K562 (cell line): ENCODE data around the gene NPDC1. TPM values are rescaled to one million over a fixed set of nuclear protein-coding genes. Genes with fewer than 3 reads are reported as not detected.
A peak's percentile ranks its signal among the peaks of the same experiment; 100 is the strongest.

Source experiments
- ATF1 ChIP-seq, 2 experiments: fragments of 450-650 bp in 1 of 2; IDR thresholded peaks; 2 replicates each; pipeline ENCODE4 v1.6.1; 2016; ENCODE audit warnings: missing compliant biosample characterization in 1 of 2, missing genetic modification characterization in 1 of 2
- CCAR2 ChIP-seq: fragments of 200-400 bp; formaldehyde crosslinking; IDR thresholded peaks from 2 replicates; pipeline ENCODE4 v1.6.1; 2017; ENCODE audit warnings: mild to moderate bottlenecking, low read depth, low read length
- ETV5 ChIP-seq: sonication (generic); formaldehyde crosslinking; IDR thresholded peaks from 2 replicates; pipeline ENCODE4 v1.4.0; 2020; ENCODE audit warnings: low read depth, mild to moderate bottlenecking, missing genetic modification reagents
- FOXP1 ChIP-seq: sonication (generic); formaldehyde crosslinking; IDR thresholded peaks from 2 replicates; pipeline ENCODE4 v1.8.0; 2022; ENCODE audit warnings: mild to moderate bottlenecking, missing genetic modification reagents
- HDAC2 ChIP-seq: fragments of 450-650 bp; IDR thresholded peaks from 2 replicates; pipeline ENCODE4 v1.6.1; 2016; ENCODE audit warnings: mild to moderate bottlenecking
- ILK ChIP-seq: fragments of 450-650 bp; IDR thresholded peaks from 2 replicates; pipeline ENCODE4 v1.6.1; 2016; ENCODE audit warnings: missing genetic modification characterization, low read depth, mild to moderate bottlenecking, missing compliant biosample characterization, moderate library complexity, borderline replicate concordance
- MEIS2 ChIP-seq: fragments of 450-650 bp; IDR thresholded peaks from 2 replicates; pipeline ENCODE4 v1.6.1; 2014; ENCODE audit warnings: mild to moderate bottlenecking; ENCODE audit not compliant: partially characterized antibody
- OTX1 ChIP-seq: fragments of 450-650 bp; formaldehyde crosslinking; IDR thresholded peaks from 2 replicates; pipeline ENCODE4 v1.4.0; 2022; ENCODE audit warnings: mild to moderate bottlenecking
- PHF21A ChIP-seq: fragments of 450-650 bp; IDR thresholded peaks from 2 replicates; pipeline ENCODE4 v1.6.1; 2017; ENCODE audit warnings: low read depth, borderline replicate concordance
- SPI1 ChIP-seq: IDR thresholded peaks from 2 replicates; pipeline ENCODE4 v1.6.1; 2011; ENCODE audit warnings: low read depth, low read length, control low read depth, borderline replicate concordance
- ZNF445 ChIP-seq: fragments of 250-450 bp; sonication (Bioruptor Pico); IDR thresholded peaks from 2 replicates; pipeline ENCODE4 v1.4.0; 2020; ENCODE audit warnings: low read depth, mild to moderate bottlenecking, moderate library complexity
- polyA plus RNA-seq, 8 experiments: library from polyadenylated mRNA; depleted of rRNA in 4 of 8; stranded (reverse) in 5 of 8; unstranded in 3 of 8; fragments of >200 nt; fragmentation: Nextera tagmentation in 2 of 8; fragmentation: Illumina TruSeq in 1 of 8; extraction: Ambion mirVana in 2 of 8; extraction: Trizol in 1 of 8; gene quantifications; 2 replicates each; pipeline versions ENCODE4 v1.2.1 to v1.2.3, GENCODE V29; 2011 to 2014; ENCODE audit warnings: inconsistent platforms in 1 of 8, missing spikeins in 1 of 8
- total RNA-seq, 7 experiments: library from RNA; depleted of rRNA in 6 of 7; stranded (reverse); fragments of >200 nt in 6 of 7; fragmentation: Illumina TruSeq in 2 of 7; extraction: Trizol in 2 of 7; gene quantifications; 2 replicates each; pipeline versions ENCODE4 v1.2.1 to v1.2.3, GENCODE V29; 2011 to 2021; ENCODE audit warnings: low replicate concordance in 1 of 7
- TF ChIP-seq, protein P1 (sequence below): fragments of 450-650 bp; IDR thresholded peaks from 2 replicates; pipeline ENCODE4 v1.6.1; 2016; ENCODE audit warnings: mild to moderate bottlenecking, moderate library complexity
- TF ChIP-seq, protein P2 (sequence below): fragments of 450-650 bp; formaldehyde crosslinking; IDR thresholded peaks from 2 replicates; pipeline ENCODE4 v1.4.0; 2020; ENCODE audit warnings: mild to moderate bottlenecking
- TF ChIP-seq, protein P3 (sequence below): sonication (generic); formaldehyde crosslinking; IDR thresholded peaks from 2 replicates; pipeline ENCODE4 v1.8.0; 2022; ENCODE audit warnings: mild to moderate bottlenecking, missing genetic modification reagents

NPDC1 gene
- total and polyA plus RNA-seq, 9 of the 15 experiments (the other 6 are each of a cell fraction or from before 2014, with no cell fraction given), result 0.06 to 2.1 (median 0.53) TPM; not detected in 3

DNA sequence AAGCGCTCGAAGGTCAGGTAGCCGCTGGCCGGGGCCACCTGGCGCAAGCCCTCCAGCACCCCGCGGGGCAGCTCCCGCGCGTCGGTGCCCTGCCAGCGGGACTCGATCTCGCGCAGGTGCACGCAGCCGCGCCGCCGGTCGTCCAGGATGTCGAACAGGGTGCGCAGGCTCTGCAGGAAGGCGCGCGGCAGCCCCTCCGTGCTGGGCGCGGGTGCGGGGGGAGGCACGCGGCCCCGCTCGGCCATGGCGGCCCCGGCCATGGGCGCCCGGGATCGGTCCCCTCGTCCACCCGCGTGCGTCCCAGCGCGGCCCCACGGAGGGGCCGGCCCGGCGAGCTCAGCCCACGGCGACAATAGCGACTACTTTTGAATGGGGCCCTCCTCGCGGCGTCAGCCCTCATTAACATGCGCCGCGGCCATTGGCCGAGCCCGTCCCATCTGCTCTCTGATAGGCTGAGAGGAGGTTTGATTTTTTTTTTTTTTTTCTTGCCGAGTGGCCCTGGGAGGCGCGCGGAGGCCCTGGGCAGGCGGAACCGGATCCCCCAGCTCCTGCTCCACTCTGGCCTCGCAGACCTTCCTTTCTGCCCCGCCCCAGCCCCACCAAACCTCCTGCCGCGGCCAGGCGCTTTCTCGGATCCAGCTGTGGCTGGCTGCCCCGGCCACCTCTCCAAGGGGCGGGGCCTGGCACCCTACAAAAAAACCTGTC lies 24.4 kb upstream of the NPDC1 start, which contains the start of gene SAPCD2 (continued):
- TF ChIP-seq, protein P1, sequence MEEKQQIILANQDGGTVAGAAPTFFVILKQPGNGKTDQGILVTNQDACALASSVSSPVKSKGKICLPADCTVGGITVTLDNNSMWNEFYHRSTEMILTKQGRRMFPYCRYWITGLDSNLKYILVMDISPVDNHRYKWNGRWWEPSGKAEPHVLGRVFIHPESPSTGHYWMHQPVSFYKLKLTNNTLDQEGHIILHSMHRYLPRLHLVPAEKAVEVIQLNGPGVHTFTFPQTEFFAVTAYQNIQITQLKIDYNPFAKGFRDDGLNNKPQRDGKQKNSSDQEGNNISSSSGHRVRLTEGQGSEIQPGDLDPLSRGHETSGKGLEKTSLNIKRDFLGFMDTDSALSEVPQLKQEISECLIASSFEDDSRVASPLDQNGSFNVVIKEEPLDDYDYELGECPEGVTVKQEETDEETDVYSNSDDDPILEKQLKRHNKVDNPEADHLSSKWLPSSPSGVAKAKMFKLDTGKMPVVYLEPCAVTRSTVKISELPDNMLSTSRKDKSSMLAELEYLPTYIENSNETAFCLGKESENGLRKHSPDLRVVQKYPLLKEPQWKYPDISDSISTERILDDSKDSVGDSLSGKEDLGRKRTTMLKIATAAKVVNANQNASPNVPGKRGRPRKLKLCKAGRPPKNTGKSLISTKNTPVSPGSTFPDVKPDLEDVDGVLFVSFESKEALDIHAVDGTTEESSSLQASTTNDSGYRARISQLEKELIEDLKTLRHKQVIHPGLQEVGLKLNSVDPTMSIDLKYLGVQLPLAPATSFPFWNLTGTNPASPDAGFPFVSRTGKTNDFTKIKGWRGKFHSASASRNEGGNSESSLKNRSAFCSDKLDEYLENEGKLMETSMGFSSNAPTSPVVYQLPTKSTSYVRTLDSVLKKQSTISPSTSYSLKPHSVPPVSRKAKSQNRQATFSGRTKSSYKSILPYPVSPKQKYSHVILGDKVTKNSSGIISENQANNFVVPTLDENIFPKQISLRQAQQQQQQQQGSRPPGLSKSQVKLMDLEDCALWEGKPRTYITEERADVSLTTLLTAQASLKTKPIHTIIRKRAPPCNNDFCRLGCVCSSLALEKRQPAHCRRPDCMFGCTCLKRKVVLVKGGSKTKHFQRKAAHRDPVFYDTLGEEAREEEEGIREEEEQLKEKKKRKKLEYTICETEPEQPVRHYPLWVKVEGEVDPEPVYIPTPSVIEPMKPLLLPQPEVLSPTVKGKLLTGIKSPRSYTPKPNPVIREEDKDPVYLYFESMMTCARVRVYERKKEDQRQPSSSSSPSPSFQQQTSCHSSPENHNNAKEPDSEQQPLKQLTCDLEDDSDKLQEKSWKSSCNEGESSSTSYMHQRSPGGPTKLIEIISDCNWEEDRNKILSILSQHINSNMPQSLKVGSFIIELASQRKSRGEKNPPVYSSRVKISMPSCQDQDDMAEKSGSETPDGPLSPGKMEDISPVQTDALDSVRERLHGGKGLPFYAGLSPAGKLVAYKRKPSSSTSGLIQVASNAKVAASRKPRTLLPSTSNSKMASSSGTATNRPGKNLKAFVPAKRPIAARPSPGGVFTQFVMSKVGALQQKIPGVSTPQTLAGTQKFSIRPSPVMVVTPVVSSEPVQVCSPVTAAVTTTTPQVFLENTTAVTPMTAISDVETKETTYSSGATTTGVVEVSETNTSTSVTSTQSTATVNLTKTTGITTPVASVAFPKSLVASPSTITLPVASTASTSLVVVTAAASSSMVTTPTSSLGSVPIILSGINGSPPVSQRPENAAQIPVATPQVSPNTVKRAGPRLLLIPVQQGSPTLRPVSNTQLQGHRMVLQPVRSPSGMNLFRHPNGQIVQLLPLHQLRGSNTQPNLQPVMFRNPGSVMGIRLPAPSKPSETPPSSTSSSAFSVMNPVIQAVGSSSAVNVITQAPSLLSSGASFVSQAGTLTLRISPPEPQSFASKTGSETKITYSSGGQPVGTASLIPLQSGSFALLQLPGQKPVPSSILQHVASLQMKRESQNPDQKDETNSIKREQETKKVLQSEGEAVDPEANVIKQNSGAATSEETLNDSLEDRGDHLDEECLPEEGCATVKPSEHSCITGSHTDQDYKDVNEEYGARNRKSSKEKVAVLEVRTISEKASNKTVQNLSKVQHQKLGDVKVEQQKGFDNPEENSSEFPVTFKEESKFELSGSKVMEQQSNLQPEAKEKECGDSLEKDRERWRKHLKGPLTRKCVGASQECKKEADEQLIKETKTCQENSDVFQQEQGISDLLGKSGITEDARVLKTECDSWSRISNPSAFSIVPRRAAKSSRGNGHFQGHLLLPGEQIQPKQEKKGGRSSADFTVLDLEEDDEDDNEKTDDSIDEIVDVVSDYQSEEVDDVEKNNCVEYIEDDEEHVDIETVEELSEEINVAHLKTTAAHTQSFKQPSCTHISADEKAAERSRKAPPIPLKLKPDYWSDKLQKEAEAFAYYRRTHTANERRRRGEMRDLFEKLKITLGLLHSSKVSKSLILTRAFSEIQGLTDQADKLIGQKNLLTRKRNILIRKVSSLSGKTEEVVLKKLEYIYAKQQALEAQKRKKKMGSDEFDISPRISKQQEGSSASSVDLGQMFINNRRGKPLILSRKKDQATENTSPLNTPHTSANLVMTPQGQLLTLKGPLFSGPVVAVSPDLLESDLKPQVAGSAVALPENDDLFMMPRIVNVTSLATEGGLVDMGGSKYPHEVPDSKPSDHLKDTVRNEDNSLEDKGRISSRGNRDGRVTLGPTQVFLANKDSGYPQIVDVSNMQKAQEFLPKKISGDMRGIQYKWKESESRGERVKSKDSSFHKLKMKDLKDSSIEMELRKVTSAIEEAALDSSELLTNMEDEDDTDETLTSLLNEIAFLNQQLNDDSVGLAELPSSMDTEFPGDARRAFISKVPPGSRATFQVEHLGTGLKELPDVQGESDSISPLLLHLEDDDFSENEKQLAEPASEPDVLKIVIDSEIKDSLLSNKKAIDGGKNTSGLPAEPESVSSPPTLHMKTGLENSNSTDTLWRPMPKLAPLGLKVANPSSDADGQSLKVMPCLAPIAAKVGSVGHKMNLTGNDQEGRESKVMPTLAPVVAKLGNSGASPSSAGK, result peak; percentile 73
- TF ChIP-seq OTX1, result no peak
- no peak for TF ChIP-seq ILK
- peak; percentile 5 for TF ChIP-seq MEIS2
- TF ChIP-seq CCAR2, result no peak
- TF ChIP-seq PHF21A, result peak; percentile 98
- TF ChIP-seq SPI1, result no peak
- TF ChIP-seq ZNF445 (CRISPR knock-in tag), result no peak
- no peak for TF ChIP-seq FOXP1 (CRISPR knock-in tag)
- peak; percentile 42; the same call in 1 of the 2 replicates for TF ChIP-seq ETV5 (CRISPR knock-in tag)
- TF ChIP-seq HDAC2, result peak; percentile 54; the same call in 1 of the 2 replicates
- TF ChIP-seq, protein P2, sequence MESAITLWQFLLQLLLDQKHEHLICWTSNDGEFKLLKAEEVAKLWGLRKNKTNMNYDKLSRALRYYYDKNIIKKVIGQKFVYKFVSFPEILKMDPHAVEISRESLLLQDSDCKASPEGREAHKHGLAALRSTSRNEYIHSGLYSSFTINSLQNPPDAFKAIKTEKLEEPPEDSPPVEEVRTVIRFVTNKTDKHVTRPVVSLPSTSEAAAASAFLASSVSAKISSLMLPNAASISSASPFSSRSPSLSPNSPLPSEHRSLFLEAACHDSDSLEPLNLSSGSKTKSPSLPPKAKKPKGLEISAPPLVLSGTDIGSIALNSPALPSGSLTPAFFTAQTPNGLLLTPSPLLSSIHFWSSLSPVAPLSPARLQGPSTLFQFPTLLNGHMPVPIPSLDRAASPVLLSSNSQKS (CRISPR knock-in tag), result no peak
- TF ChIP-seq, protein P3, sequence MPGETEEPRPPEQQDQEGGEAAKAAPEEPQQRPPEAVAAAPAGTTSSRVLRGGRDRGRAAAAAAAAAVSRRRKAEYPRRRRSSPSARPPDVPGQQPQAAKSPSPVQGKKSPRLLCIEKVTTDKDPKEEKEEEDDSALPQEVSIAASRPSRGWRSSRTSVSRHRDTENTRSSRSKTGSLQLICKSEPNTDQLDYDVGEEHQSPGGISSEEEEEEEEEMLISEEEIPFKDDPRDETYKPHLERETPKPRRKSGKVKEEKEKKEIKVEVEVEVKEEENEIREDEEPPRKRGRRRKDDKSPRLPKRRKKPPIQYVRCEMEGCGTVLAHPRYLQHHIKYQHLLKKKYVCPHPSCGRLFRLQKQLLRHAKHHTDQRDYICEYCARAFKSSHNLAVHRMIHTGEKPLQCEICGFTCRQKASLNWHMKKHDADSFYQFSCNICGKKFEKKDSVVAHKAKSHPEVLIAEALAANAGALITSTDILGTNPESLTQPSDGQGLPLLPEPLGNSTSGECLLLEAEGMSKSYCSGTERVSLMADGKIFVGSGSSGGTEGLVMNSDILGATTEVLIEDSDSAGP (CRISPR knock-in tag), result no peak
- no peak for TF ChIP-seq ATF1 (CRISPR knock-in tag; IDR thresholded peaks at IDR 0.05)
- TF ChIP-seq ATF1 (tag; IDR thresholded peaks at IDR 0.05), result peak; percentile 70
